Stimulated activated CD4-positive, alpha-beta T cell treated with anti-CD3 and anti-CD28 coated beads, Interleukin-15, amount 100 ng/mL, for 1 hour (primary cell): ENCODE measurements around the gene PPP3CA.
"Not testable (repeated sequence)": the region's sequence is repeated elsewhere in the genome, so short reads cannot be mapped to it uniquely, and the experiment has no call there.

Experiments used
- DNase-seq, 2 donors: peaks; one replicate each; pipeline ENCODE4 v3.0.0-alpha.2; 2020; ENCODE audit warnings: low read depth in 1 of 2, low spot score in 1 of 2

Gene PPP3CA

GRCh38 chr4:101145021-101145420 is 202.3 kb downstream of the PPP3CA start:
- DNase-seq: no peak

DNA sequence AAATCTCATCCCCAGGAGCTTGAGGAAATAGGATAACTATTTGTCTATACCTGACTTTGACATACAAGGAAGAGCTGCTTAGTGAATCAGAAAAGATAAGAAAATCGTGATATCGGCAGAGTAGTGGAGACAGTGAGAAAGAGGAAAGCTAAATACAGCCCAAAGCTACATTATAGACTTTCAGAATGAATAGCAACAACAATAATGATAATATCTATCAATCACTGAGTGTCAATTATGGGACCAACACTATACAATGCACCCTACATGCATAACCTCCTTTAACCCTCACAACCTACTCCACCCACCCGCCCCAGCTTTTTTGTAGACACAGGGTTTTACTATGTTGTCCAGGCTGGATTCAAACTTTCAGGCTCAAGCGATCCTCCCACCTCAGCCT is 205.1 kb downstream of the PPP3CA start:
- no peak for DNase-seq

GRCh38 chr4:101141855-101142254 is 205.5 kb downstream of the PPP3CA start:
- DNase-seq: no peak

- no peak for DNase-seq
Measured at GRCh38 chr4:101141230-101141629, 206.1 kb downstream of the PPP3CA start.

- DNase-seq: no peak
Measured at GRCh38 chr4:101140228-101140627, 207.1 kb downstream of the PPP3CA start.

DNA sequence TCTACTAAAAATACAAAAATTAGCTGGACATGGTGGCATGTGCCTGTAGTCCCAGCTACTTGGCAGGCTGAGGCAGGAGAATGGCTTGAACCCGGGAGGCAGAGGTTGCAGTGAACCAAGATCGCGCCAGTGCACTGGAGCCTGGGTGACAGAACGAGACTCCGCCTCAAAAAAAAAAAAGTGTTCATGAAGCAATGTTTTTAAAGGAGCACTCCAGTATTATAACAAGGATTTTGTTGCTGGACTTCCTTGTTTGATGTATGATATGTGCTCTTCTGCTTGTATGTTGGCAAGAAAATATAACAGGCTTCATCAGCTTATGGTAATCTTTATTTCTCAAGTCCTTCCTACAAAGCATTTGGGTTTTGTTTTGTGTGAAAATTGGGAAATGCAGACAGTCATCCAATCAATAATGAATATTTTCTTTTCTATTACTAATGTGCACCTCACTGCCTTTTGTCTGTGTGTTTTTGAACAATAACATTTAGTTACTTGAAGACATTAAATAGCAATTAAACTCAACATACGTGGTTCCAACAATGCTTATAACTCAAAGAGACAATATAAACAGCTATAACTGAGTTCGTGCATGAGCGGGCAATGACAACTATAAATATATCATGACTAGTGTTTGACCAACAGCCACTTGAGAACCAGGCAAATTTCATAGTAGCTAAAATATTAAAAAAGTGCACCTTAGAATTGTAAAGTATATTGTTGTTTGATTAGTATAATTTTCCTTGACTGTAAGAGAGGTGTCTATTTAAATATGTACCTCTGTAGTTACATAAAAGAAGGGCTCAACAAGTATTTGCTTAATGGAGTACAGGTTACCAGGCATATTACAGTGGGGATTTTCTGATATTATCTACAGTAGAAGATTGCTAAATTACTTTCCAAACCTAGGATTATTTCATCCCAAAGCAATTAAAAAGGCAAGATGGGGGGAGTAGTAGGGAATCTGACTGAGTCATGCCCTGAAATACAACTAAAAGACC is 210.7 kb downstream of the PPP3CA start:
- DNase-seq: no peak

GRCh38 chr4:101135371-101136010 is 211.8 kb downstream of the PPP3CA start:
- DNase-seq: no peak

DNA sequence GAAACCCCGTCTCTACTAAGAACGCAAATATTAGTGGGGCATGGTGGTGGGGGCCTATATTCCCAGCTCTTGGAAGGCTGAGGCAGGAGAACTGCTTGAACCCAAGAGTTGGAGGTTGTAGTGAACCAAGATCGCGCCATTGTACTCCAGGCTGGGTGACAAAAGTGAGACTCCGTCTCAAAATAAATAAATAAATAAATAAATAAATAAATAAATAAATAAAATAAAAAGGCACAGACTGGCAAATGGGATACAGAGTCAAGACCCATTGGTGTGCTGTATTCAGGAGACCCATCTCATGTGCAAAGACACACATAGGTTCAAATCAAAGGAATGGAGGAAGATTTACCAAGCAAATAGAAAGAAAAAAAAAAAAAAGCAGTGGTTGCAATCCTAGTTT is 216.3 kb downstream of the PPP3CA start:
- not testable (repeated sequence) for DNase-seq

DNA sequence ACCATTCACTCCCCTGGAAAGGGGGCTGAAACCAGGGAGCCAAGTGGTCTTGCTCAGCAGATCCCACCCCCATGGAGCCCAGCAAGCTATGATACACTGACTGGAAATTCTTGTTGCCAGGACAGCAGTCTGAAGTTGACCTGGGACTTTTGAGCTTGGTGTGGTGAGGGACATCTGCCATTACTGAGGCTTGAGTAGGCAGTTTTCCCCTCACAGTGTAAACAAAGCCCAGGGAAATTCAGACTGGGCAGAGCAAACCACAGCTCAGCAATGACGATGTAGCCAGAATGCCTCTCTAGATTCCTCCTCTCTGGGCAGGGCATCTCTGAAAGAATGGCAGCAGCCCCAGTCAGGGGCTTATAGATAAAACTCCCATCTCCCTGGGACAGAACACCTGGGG is 218.4 kb downstream of the PPP3CA start:
- not testable (repeated sequence) for DNase-seq

- no peak for DNase-seq
Measured at GRCh38 chr4:101128473-101128872, 218.9 kb downstream of the PPP3CA start.

DNA sequence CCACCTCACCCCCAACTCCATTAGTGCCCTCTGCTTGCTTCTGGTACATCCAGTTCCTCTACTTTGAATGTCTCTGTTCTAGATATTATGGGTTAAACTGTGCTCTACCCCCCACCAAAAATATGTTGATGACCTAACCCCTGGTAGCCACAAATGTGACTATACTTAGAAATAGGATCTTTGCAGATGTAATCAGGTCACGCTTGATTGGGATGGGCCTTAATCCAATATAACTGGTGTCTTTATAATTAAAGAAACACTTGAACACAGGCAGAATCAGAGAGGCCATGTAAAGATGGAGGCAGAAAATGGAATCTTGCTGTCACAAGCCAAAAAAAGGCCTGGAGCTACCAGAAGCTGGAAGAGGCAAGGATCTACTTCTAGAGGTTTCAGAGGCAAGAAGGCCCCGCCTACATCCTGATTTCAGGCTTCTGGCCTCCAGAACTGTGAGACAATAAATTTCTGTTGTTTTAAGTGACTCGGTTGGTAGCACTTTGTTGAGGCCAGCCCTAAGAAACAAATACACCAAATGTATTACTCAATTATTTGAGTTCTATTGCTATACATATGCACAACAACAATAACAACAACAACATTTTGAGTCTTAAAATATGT is 220.0 kb downstream of the PPP3CA start:
- DNase-seq: no peak

- DNase-seq: no peak
Measured at GRCh38 chr4:101126059-101126458, 221.3 kb downstream of the PPP3CA start.

- no peak for DNase-seq
Measured at GRCh38 chr4:101125045-101125942, 222.0 kb downstream of the PPP3CA start.

GRCh38 chr4:101123231-101123630 is 224.1 kb downstream of the PPP3CA start:
- DNase-seq: no peak

GRCh38 chr4:101122019-101122418 is 225.3 kb downstream of the PPP3CA start:
- no peak for DNase-seq

DNA sequence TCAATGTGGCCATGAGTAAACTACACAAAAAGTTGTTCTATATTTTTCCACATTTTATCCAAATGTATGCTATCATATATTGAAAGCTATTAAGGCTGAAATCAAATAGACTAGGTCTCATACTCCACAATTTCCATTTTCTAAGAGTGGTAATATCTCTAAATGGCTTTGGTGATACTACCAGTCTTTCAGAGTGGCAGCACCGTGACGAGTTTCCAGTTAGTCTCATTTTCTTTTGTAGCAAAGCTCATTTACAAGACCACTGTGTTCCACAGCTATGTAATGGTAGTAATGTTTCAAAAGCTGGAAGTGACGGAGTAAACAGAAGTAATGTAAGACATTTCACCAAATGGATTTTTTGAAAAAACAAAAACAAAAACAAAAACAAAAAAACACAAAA is 228.2 kb downstream of the PPP3CA start:
- DNase-seq: no peak

- no peak for DNase-seq
Measured at GRCh38 chr4:101118617-101119016, 228.7 kb downstream of the PPP3CA start.

DNA sequence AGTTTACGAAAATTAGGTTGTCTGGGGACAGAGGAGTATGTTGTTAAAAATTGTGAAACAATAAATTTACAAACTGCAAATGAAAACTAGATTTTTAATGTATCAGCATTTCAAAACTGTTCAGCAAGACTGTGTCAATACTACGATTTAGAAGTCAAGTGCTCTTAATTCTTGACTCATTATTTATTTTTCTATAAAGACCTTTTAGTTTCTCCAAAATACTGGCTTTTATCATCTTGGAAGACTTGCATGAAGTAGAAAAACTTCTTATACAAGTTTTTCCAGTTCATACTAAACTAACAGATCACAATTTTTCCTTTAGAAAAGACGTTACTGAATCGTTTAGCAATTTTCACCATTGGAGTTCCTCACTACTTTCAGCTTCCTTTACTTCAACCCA is 231.4 kb downstream of the PPP3CA start:
- no peak for DNase-seq

- no peak for DNase-seq
Measured at GRCh38 chr4:101114936-101115372, 232.4 kb downstream of the PPP3CA start.

- no peak for DNase-seq
Measured at GRCh38 chr4:101104312-101105052, 242.8 kb downstream of the PPP3CA start.
